H9 (cell line): ENCODE data around the gene NGRN. TPM values are rescaled to one million over a fixed set of nuclear protein-coding genes. Genes with fewer than 3 reads are reported as not detected.

ENCODE experiments used
- DNase-seq: peaks from one replicate; pipeline ENCODE4 v3.0.0-alpha.2; 2017
- H2AFZ ChIP-seq: one replicate; pipeline ENCODE4 v1.6.1; 2013; ENCODE audit warnings: mild to moderate bottlenecking, low read length, control low read depth, moderate library complexity
- H2AK5ac ChIP-seq: 2 replicates; pipeline ENCODE4 v1.6.1; 2013; ENCODE audit warnings: low read length, control low read depth, mixed read lengths; ENCODE audit not compliant: insufficient read length
- H2BK120ac ChIP-seq: one replicate; pipeline ENCODE4 v1.6.1; 2013; ENCODE audit warnings: low read depth, mild to moderate bottlenecking, low read length, control low read depth, inconsistent platforms; ENCODE audit not compliant: poor library complexity, severe bottlenecking
- H2BK12ac ChIP-seq: 2 replicates; pipeline ENCODE4 v1.6.1; 2013; ENCODE audit warnings: low read length, control low read depth, mixed read lengths, low read depth; ENCODE audit not compliant: insufficient read length
- H2BK15ac ChIP-seq: 2 replicates; pipeline ENCODE4 v1.6.1; 2013; ENCODE audit warnings: low read depth, low read length, control low read depth
- H2BK20ac ChIP-seq: one replicate; pipeline ENCODE4 v1.6.1; 2013; ENCODE audit warnings: low read depth, mild to moderate bottlenecking, low read length, control low read depth, inconsistent platforms; ENCODE audit not compliant: poor library complexity, severe bottlenecking
- H2BK5ac ChIP-seq: 2 replicates; pipeline ENCODE4 v1.6.1; 2013; ENCODE audit warnings: low read length, control low read depth, mixed read lengths; ENCODE audit not compliant: insufficient read length
- H3K14ac ChIP-seq: 2 replicates; pipeline ENCODE4 v1.6.1; 2013; ENCODE audit warnings: low read length, control low read depth; ENCODE audit not compliant: insufficient read depth
- H3K18ac ChIP-seq: 2 replicates; pipeline ENCODE4 v1.6.1; 2013; ENCODE audit warnings: low read depth, mild to moderate bottlenecking, mixed read lengths, low read length, control low read depth; ENCODE audit not compliant: insufficient read length
- H3K23ac ChIP-seq: 2 replicates; pipeline ENCODE4 v1.6.1; 2013; ENCODE audit warnings: low read length, control low read depth, mixed read lengths, low read depth; ENCODE audit not compliant: insufficient read length
- H3K23me2 ChIP-seq: 2 replicates; pipeline ENCODE4 v1.6.1; 2013; ENCODE audit warnings: low read depth, mild to moderate bottlenecking, mixed read lengths, low read length, control low read depth; ENCODE audit not compliant: insufficient read length, poor library complexity, severe bottlenecking
- H3K27ac ChIP-seq: 2 replicates; pipeline ENCODE4 v1.5.1; 2013; ENCODE audit warnings: low read length, control low read depth, mixed read lengths, low read depth; ENCODE audit not compliant: insufficient read length
- H3K27me3 ChIP-seq: 2 replicates; pipeline ENCODE4 v1.6.1; 2013; ENCODE audit warnings: low read length, control low read depth, inconsistent platforms; ENCODE audit not compliant: insufficient read depth
- H3K4ac ChIP-seq: 2 replicates; pipeline ENCODE4 v1.6.1; 2013; ENCODE audit warnings: low read depth, mild to moderate bottlenecking, control low read depth, inconsistent platforms, low read length, moderate library complexity
- H3K4me1 ChIP-seq: 2 replicates; pipeline ENCODE4 v1.6.1; 2013; ENCODE audit warnings: low read length, control low read depth, inconsistent platforms; ENCODE audit not compliant: insufficient read depth
- H3K4me2 ChIP-seq: 2 replicates; pipeline ENCODE4 v1.6.1; 2013; ENCODE audit warnings: low read length, control low read depth, mixed read lengths; ENCODE audit not compliant: insufficient read length, insufficient read depth
- H3K56ac ChIP-seq: 2 replicates; pipeline ENCODE4 v1.6.1; 2013; ENCODE audit warnings: low read depth, mild to moderate bottlenecking, mixed read lengths, low read length, control low read depth; ENCODE audit not compliant: insufficient read length
- H3K79me1 ChIP-seq: 2 replicates; pipeline ENCODE4 v1.6.1; 2013; ENCODE audit warnings: low read depth, mild to moderate bottlenecking, moderate library complexity, low read length, control low read depth, inconsistent platforms; ENCODE audit not compliant: insufficient read depth, poor library complexity, severe bottlenecking
- H3K79me2 ChIP-seq: 2 replicates; pipeline ENCODE4 v1.6.1; 2013; ENCODE audit warnings: low read length, control low read depth, inconsistent platforms; ENCODE audit not compliant: insufficient read depth
- H3K9ac ChIP-seq: 2 replicates; pipeline ENCODE4 v1.6.1; 2013; ENCODE audit warnings: low read length, control low read depth, mixed read lengths; ENCODE audit not compliant: insufficient read length; ENCODE audit errors: extremely low read depth
- H3K9me3 ChIP-seq: one replicate; pipeline ENCODE4 v1.6.1; 2013; ENCODE audit warnings: low read depth, low read length, inconsistent platforms; ENCODE audit not compliant: control insufficient read depth
- H3T11ph ChIP-seq: one replicate; pipeline ENCODE4 v1.6.1; 2013; ENCODE audit warnings: mild to moderate bottlenecking, low read length, control low read depth, inconsistent platforms
- H4K20me1 ChIP-seq: one replicate; pipeline ENCODE4 v1.6.1; 2013; ENCODE audit not compliant: control insufficient read depth, insufficient read length, insufficient read depth
- H4K5ac ChIP-seq: 2 replicates; pipeline ENCODE4 v1.6.1; 2013; ENCODE audit warnings: low read depth, mild to moderate bottlenecking, mixed read lengths, low read length, control low read depth; ENCODE audit not compliant: insufficient read length
- H4K8ac ChIP-seq: replicated peaks from 2 replicates; pipeline ENCODE4 v1.6.1; 2013; ENCODE audit warnings: low read length, control low read depth, mixed read lengths, low read depth; ENCODE audit not compliant: insufficient read length
- H4K91ac ChIP-seq: 2 replicates; pipeline ENCODE4 v1.6.1; 2013; ENCODE audit warnings: low read depth, mild to moderate bottlenecking, moderate library complexity, mixed read lengths, low read length, control low read depth; ENCODE audit not compliant: insufficient read length
- H3K27ac Mint-ChIP-seq, 3 experiments: 2 replicates in 2 of 3; 3 replicates in 1 of 3; pipeline ENCODE4 v1.8.0; 2020 to 2021; ENCODE audit warnings: mixed read lengths in 3 of 3, mild to moderate bottlenecking in 1 of 3, moderate library complexity in 1 of 3
- H3K27me3 Mint-ChIP-seq: 2 replicates; pipeline ENCODE4 v1.8.0; 2021; ENCODE audit warnings: low read depth, mild to moderate bottlenecking, moderate library complexity, mixed read lengths
- H3K36me3 Mint-ChIP-seq, 3 experiments: 2 replicates in 2 of 3; 3 replicates in 1 of 3; pipeline ENCODE4 v1.8.0; 2020 to 2021; ENCODE audit warnings: low read depth in 3 of 3, mixed read lengths in 3 of 3; ENCODE audit not compliant: insufficient read depth in 1 of 3
- H3K4me1 Mint-ChIP-seq, 2 experiments: 2 replicates each; pipeline ENCODE4 v1.8.0; 2020; ENCODE audit warnings: mixed read lengths in 2 of 2
- H3K4me3 Mint-ChIP-seq, 2 experiments: 2 replicates in 1 of 2; 3 replicates in 1 of 2; pipeline ENCODE4 v1.8.0; 2020 to 2021; ENCODE audit warnings: mild to moderate bottlenecking in 2 of 2, mixed read lengths in 2 of 2, moderate library complexity in 1 of 2
- H3K9me3 Mint-ChIP-seq, 2 experiments: 2 replicates in 1 of 2; 3 replicates in 1 of 2; pipeline ENCODE4 v1.8.0; 2020; ENCODE audit warnings: mild to moderate bottlenecking in 2 of 2, mixed read lengths in 2 of 2, moderate library complexity in 1 of 2
- WGBS: extraction: QIAGEN DNeasy Blood & Tissue Kit; methylation state at CpG from one replicate; pipeline ENCODE4 v1.1.7; 2013; ENCODE audit warnings: missing lambda C conversion rate, low lambda C conversion rate, mixed read lengths; ENCODE audit not compliant: insufficient read length; ENCODE audit errors: extremely low coverage; 5-methylcytosine and 5-hydroxymethylcytosine counted together
- total RNA-seq: library from RNA; stranded (reverse); gene quantifications from 2 replicates; pipeline ENCODE4 v1.2.1, GENCODE V29; 2021
- TF ChIP-seq, protein P1 (sequence below): fragments of 200-600 bp; sonication (generic); conservative IDR thresholded peaks from 3 replicates; pipeline ENCODE4 v1.8.0; 2021; ENCODE audit warnings: antibody characterized with exemption, mild to moderate bottlenecking

The NGRN gene
- total RNA-seq, 1 experiment from 2014 or later = 79.2 TPM

DNA sequence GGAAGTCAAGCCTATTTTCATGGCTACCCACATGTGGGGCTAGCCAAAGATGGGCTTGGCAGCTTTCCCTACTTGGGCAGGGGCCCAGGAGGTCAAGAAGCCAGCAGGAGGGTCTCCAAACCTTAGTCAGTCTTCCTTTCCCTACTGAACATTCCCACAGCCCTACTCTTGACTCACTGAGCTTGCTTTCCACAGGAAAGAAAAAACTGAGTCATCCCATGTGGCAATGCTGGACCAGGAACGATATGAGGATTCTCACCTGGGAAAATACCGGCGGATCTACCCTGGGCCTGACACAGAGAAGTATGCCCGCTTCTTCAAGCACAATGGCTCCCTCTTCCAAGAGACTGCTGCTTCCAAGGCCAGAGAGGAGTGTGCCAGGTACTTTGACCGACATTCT, 3.7 kb upstream of the NGRN start:
- Histone ChIP-seq H2BK15ac (no peak overlapping the region), H3K14ac (no peak overlapping the region), H4K8ac (no peak overlapping the region), H2AFZ (no peak overlapping the region), H2BK20ac (no peak overlapping the region), H3K9ac (no peak overlapping the region), H4K5ac (no peak overlapping the region), H2BK120ac (no peak overlapping the region), H2BK5ac (no peak overlapping the region), H4K20me1 (no peaks in the 10 kb centered on the region), H4K91ac (no peak overlapping the region), H3K9me3 (no peaks in the 10 kb centered on the region), H2BK12ac (no peak overlapping the region), H3K27me3 (no peaks in the 10 kb centered on the region; the same call in 1 of the 2 replicates), H3K79me2 (peaks cover 5% of the 10 kb centered on the region; the same call in 1 of the 2 replicates), H3K23me2 (peaks cover 8% of the 10 kb centered on the region), H3K18ac (no peak overlapping the region), H3T11ph (no peak overlapping the region), H3K4ac (no peak overlapping the region), H3K79me1 (no peaks in the 10 kb centered on the region), H3K23ac (no peak overlapping the region), H3K4me1 (no peaks in the 10 kb centered on the region), H3K4me2 (no peak overlapping the region), H2AK5ac (no peak overlapping the region), H3K56ac (no peak overlapping the region), H3K27ac (no peak overlapping the region)
- no peaks in the 10 kb centered on the region; the same call in 1 of the 2 replicates for H3K27me3 Mint-ChIP-seq
- peaks cover 0 to 3% (median 3%) of the 10 kb centered on the region in 3 experiments; a peak in 3 of 7 replicates for H3K36me3 Mint-ChIP-seq
- peaks cover 12 to 17% of the 10 kb centered on the region in 2 experiments for H3K4me1 Mint-ChIP-seq
- H3K9me3 Mint-ChIP-seq = no peaks in the 10 kb centered on the region
- DNase-seq = no peak
- H3K4me3 Mint-ChIP-seq = no peak overlapping the region
- TF ChIP-seq, protein P1, sequence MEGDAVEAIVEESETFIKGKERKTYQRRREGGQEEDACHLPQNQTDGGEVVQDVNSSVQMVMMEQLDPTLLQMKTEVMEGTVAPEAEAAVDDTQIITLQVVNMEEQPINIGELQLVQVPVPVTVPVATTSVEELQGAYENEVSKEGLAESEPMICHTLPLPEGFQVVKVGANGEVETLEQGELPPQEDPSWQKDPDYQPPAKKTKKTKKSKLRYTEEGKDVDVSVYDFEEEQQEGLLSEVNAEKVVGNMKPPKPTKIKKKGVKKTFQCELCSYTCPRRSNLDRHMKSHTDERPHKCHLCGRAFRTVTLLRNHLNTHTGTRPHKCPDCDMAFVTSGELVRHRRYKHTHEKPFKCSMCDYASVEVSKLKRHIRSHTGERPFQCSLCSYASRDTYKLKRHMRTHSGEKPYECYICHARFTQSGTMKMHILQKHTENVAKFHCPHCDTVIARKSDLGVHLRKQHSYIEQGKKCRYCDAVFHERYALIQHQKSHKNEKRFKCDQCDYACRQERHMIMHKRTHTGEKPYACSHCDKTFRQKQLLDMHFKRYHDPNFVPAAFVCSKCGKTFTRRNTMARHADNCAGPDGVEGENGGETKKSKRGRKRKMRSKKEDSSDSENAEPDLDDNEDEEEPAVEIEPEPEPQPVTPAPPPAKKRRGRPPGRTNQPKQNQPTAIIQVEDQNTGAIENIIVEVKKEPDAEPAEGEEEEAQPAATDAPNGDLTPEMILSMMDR = no peak
- WGBS = no CpG with 5 or more reads among the region's 5 CpGs
- H3K27ac Mint-ChIP-seq = no peak overlapping the region
